ENCODE results near the gene ANKRD24. TPM values are rescaled to one million over a fixed set of nuclear protein-coding genes. Genes with fewer than 3 reads are reported as not detected.

ANKRD24 gene
- total RNA-seq, 1 experiment from 2014 or later, result 0.76 TPM

DNA sequence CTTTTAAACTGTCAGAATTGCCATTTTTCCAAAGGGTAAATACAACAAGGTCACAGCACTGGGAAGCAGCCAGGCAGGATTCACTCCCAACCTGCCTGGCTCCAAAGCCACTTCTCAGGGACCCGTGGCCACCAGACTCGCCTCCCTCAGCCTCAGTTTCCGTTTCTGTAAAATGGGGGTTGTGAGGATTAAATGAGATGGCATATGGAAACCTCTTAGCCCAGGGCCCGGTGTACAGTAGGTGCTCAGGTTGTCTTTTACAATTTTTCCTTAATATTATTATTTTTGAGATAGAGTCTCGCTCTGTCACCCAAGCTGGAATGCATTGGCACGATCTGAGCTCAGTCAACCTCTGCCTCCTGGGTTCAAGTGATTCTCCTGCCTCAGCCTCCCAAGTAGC lies 74.5 kb downstream of the ANKRD24 start:
- intact Hi-C loops (cut with micrococcal nuclease; ENCODE audit: unreplicated experiment), result no loop called here
- no TSS peak for BruUV-seq (replicated peaks)
- no peak overlapping the region for H3K27ac Mint-ChIP-seq (ENCODE audit: unreplicated experiment)
- CTCF ChIA-PET, result interaction anchor here (0.5 kb wide), 1 partner anchor 74 kb away, joined by 4 read pairs; no protein-coding TSS in a partner anchor
- no peak overlapping the region for H3K4me3 Mint-ChIP-seq (ENCODE audit: low read depth, unreplicated experiment)
- no peak for DNase-seq
- TF ChIP-seq, protein P1, sequence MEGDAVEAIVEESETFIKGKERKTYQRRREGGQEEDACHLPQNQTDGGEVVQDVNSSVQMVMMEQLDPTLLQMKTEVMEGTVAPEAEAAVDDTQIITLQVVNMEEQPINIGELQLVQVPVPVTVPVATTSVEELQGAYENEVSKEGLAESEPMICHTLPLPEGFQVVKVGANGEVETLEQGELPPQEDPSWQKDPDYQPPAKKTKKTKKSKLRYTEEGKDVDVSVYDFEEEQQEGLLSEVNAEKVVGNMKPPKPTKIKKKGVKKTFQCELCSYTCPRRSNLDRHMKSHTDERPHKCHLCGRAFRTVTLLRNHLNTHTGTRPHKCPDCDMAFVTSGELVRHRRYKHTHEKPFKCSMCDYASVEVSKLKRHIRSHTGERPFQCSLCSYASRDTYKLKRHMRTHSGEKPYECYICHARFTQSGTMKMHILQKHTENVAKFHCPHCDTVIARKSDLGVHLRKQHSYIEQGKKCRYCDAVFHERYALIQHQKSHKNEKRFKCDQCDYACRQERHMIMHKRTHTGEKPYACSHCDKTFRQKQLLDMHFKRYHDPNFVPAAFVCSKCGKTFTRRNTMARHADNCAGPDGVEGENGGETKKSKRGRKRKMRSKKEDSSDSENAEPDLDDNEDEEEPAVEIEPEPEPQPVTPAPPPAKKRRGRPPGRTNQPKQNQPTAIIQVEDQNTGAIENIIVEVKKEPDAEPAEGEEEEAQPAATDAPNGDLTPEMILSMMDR (IDR thresholded peaks at IDR 0.05; ENCODE audit: unreplicated experiment), result no peak
- peaks cover 30% of the 10 kb centered on the region for H3K36me3 Mint-ChIP-seq (ENCODE audit: insufficient read depth, unreplicated experiment)
- H3K4me1 Mint-ChIP-seq (ENCODE audit: low read depth, unreplicated experiment), result no peaks in the 10 kb centered on the region
- H3K9me3 Mint-ChIP-seq (ENCODE audit: low read depth, unreplicated experiment), result no peaks in the 10 kb centered on the region
- H3K27me3 Mint-ChIP-seq (ENCODE audit: unreplicated experiment), result no peaks in the 10 kb centered on the region

DNA sequence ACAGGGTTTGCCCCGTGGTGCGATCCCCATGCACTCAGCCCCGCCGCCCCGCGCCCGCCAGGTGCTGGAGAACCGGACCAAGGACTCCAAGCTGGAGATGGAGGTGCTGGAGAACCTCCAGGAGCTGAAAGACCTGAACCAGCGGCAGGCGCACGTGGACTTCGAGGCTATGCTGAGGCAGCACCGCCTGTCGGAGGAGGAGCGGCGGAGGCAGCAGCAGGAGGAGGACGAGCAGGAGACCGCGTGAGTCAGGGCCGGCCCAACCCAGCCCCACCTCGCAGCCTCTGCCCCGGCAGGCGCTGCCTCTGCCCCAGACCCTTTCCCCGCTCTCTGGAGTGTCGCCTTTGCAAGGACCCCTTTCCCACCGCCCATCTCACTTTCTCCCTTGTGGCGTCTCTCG lies 75.7 kb downstream of the ANKRD24 start:
- no peaks in the 10 kb centered on the region for H3K4me1 Mint-ChIP-seq (ENCODE audit: low read depth, unreplicated experiment)
- H3K27ac Mint-ChIP-seq (ENCODE audit: unreplicated experiment), result no peak overlapping the region
- intact Hi-C loops (cut with micrococcal nuclease; ENCODE audit: unreplicated experiment), result no loop called here
- H3K27me3 Mint-ChIP-seq (ENCODE audit: unreplicated experiment), result no peaks in the 10 kb centered on the region
- CTCF ChIA-PET, result no interaction called here
- H3K4me3 Mint-ChIP-seq (ENCODE audit: low read depth, unreplicated experiment), result no peak overlapping the region
- TF ChIP-seq, protein P1 (IDR thresholded peaks at IDR 0.05; ENCODE audit: unreplicated experiment), result no peak
- H3K36me3 Mint-ChIP-seq (ENCODE audit: insufficient read depth, unreplicated experiment), result peaks cover 32% of the 10 kb centered on the region
- no peak for DNase-seq
- no peaks in the 10 kb centered on the region for H3K9me3 Mint-ChIP-seq (ENCODE audit: low read depth, unreplicated experiment)
- no TSS peak for BruUV-seq (replicated peaks)

DNA sequence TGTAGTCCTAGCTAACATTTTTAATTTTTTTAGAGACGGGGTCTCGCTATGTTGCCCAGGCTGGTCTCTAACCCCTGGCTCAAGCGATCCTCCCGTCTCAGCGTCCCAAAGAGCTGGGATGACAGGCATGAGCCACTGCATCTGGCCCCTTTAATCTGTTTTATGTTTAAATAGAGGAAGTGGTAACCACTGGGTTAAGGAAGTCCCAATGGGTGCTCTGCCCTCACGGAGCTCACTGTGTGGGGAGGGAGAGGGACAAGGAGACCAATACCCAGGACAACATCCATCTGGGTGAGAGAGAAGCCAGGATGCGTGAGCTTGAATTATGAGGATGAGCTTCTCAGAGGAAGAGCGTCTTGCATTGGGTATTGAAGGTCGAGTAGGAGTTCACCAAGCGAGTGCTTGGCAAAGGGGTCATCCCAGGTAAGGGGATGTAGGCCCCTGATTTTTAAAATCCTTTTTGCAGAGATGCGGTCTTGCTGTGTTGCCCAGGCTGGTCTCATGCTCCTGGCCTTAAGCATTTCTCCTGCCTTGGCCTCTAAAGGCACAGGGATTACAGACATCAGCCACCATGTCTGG lies 78.2 kb downstream of the ANKRD24 start:
- CTCF ChIA-PET, result no interaction called here
- H3K9me3 Mint-ChIP-seq (ENCODE audit: low read depth, unreplicated experiment), result no peaks in the 10 kb centered on the region
- no TSS peak for BruUV-seq (replicated peaks)
- H3K36me3 Mint-ChIP-seq (ENCODE audit: insufficient read depth, unreplicated experiment), result peaks cover 33% of the 10 kb centered on the region
- H3K4me1 Mint-ChIP-seq (ENCODE audit: low read depth, unreplicated experiment), result no peaks in the 10 kb centered on the region
- intact Hi-C loops (cut with micrococcal nuclease; ENCODE audit: unreplicated experiment), result no loop called here
- no peak overlapping the region for H3K27ac Mint-ChIP-seq (ENCODE audit: unreplicated experiment)
- TF ChIP-seq, protein P1 (IDR thresholded peaks at IDR 0.05; ENCODE audit: unreplicated experiment), result no peak
- H3K27me3 Mint-ChIP-seq (ENCODE audit: unreplicated experiment), result no peaks in the 10 kb centered on the region
- DNase-seq, result no peak
- H3K4me3 Mint-ChIP-seq (ENCODE audit: low read depth, unreplicated experiment), result no peak overlapping the region

DNA sequence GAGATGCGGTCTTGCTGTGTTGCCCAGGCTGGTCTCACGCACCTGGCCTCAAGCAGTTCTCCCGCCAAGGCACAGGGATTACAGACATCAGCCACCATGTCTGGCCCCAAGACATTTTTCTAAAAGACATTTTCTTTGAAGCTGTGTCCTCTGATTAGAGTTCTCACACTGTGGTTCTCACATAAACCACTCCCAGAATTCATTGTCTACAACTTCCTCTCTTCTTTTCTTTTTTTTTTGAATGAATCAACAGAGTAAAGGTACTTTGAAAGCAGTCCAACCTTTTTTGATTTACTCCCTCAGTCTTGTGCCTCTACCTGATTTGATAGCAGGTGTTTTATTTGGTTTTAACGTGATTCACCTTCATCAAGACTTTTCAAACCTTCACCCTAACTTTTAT lies 82.3 kb downstream of the ANKRD24 start:
- Mint-ChIP-seq H3K4me1 (ENCODE audit: low read depth, unreplicated experiment) (no peaks in the 10 kb centered on the region), H3K27ac (ENCODE audit: unreplicated experiment) (no peak overlapping the region), H3K27me3 (ENCODE audit: unreplicated experiment) (no peaks in the 10 kb centered on the region), H3K4me3 (ENCODE audit: low read depth, unreplicated experiment) (no peak overlapping the region), H3K9me3 (ENCODE audit: low read depth, unreplicated experiment) (no peaks in the 10 kb centered on the region), H3K36me3 (ENCODE audit: insufficient read depth, unreplicated experiment) (peaks cover 43% of the 10 kb centered on the region)
- CTCF ChIA-PET, result no interaction called here
- intact Hi-C loops (cut with micrococcal nuclease; ENCODE audit: unreplicated experiment), result no loop called here
- DNase-seq, result no peak
- TF ChIP-seq, protein P1 (IDR thresholded peaks at IDR 0.05; ENCODE audit: unreplicated experiment), result no peak
- no TSS peak for BruUV-seq (replicated peaks)
